SK-N-SH (cell line): ENCODE data around the gene SCNN1B. TPM values are rescaled to one million over a fixed set of nuclear protein-coding genes. Genes with fewer than 3 reads are reported as not detected.

ENCODE experiments used
- CTCF ChIA-PET: fragments of 300-600, 350-600 bp; formaldehyde crosslinking; extraction: SDS; loops from one replicate; lab custom pipeline; 2021; lab: Yijun Ruan, JAX
- POLR2A ChIA-PET: fragments of 350-600 bp; sonication (Branson Sonifier 250); formaldehyde crosslinking; extraction: SDS; loops from one replicate; lab custom pipeline; 2020; ENCODE audit warnings: antibody characterized with exemption, inconsistent platforms; lab: Yijun Ruan, JAX
- DNase-seq: peaks from one replicate; pipeline ENCODE4 v3.0.0; 2012
- H2AFZ ChIP-seq: fragments of 200-600 bp; sonication (generic); 2 replicates; pipeline ENCODE4 v1.8.1; 2016; ENCODE audit warnings: antibody characterized with exemption, mild to moderate bottlenecking, low read depth
- H3F3A ChIP-seq: fragments of 200-600 bp; sonication (generic); replicated peaks from 2 replicates; pipeline ENCODE3; 2016; ENCODE audit warnings: antibody characterized with exemption, mild to moderate bottlenecking; ENCODE audit not compliant: insufficient read depth
- H3K27ac ChIP-seq, 2 experiments: fragments of 200-500 bp in 1 of 2; fragments of 200-600 bp in 1 of 2; sonication (Bioruptor generic) in 1 of 2; sonication (generic), shearing (Covaris generic) in 1 of 2; 2 replicates each; pipeline versions ENCODE4 v1.5.1 to v1.6.1; 2014 to 2016; ENCODE audit warnings: low read depth in 2 of 2, inconsistent platforms in 1 of 2, low read length in 1 of 2, mild to moderate bottlenecking in 1 of 2, mixed read lengths in 1 of 2
- H3K27me3 ChIP-seq: fragments of 200-600 bp; sonication (generic), shearing (Covaris generic); 2 replicates; pipeline ENCODE4 v1.6.1; 2016; ENCODE audit warnings: mixed run types; ENCODE audit not compliant: insufficient read depth
- H3K36me3 ChIP-seq, 2 experiments: fragments of 200-500 bp in 1 of 2; fragments of 200-600 bp in 1 of 2; sonication (Bioruptor generic) in 1 of 2; sonication (generic) in 1 of 2; replicated peaks in 1 of 2; 2 replicates each; pipeline versions ENCODE3 to v1.5.1; 2014 to 2016; ENCODE audit warnings: low read length in 1 of 2, mild to moderate bottlenecking in 1 of 2; ENCODE audit not compliant: insufficient read depth in 2 of 2, control insufficient read depth in 1 of 2
- H3K4me1 ChIP-seq, 2 experiments: fragments of 200-500 bp in 1 of 2; fragments of 200-600 bp in 1 of 2; sonication (Bioruptor generic) in 1 of 2; sonication (generic), shearing (Covaris generic) in 1 of 2; 2 replicates each; pipeline versions ENCODE4 v1.5.1 to v1.6.1; 2014 to 2016; ENCODE audit warnings: low read depth in 1 of 2, low read length in 1 of 2, mixed run types in 1 of 2; ENCODE audit not compliant: insufficient read depth in 2 of 2, control insufficient read depth in 1 of 2
- H3K4me2 ChIP-seq: fragments of 200-600 bp; sonication (generic), shearing (Covaris generic); 2 replicates; pipeline ENCODE4 v1.6.1; 2017; ENCODE audit warnings: mixed run types
- H3K4me3 ChIP-seq, 2 experiments: fragments of 200-500 bp in 1 of 2; fragments of 200-600 bp in 1 of 2; sonication (Bioruptor generic) in 1 of 2; sonication (generic), shearing (Covaris generic) in 1 of 2; 2 replicates each; pipeline versions ENCODE4 v1.5.1 to v1.8.1; 2014 to 2016; ENCODE audit warnings: low read depth in 2 of 2, inconsistent platforms in 1 of 2, low read length in 1 of 2, mild to moderate bottlenecking in 1 of 2, mixed read lengths in 1 of 2, moderate library complexity in 1 of 2
- H3K79me2 ChIP-seq: fragments of 200-600 bp; sonication (generic); 2 replicates; pipeline ENCODE4 v1.8.1; 2017; ENCODE audit warnings: mild to moderate bottlenecking; ENCODE audit not compliant: insufficient read depth
- H3K9ac ChIP-seq: fragments of 200-600 bp; sonication (generic); 2 replicates; pipeline ENCODE4 v1.6.1; 2017; ENCODE audit warnings: mixed run types
- H3K9me2 ChIP-seq: fragments of 200-600 bp; sonication (generic); 2 replicates; pipeline ENCODE4 v1.6.1; 2017; ENCODE audit warnings: mixed run types
- H3K9me3 ChIP-seq: fragments of 200-600 bp; sonication (generic); 2 replicates; pipeline ENCODE4 v1.6.1; 2017; ENCODE audit warnings: mixed run types, mild to moderate bottlenecking, moderate library complexity
- H4K20me1 ChIP-seq: fragments of 200-600 bp; sonication (generic); 2 replicates; pipeline ENCODE4 v1.6.1; 2017; ENCODE audit warnings: mild to moderate bottlenecking, mixed run types; ENCODE audit not compliant: insufficient read depth
- ELF1 ChIP-seq: IDR thresholded peaks from 2 replicates; pipeline ENCODE4 v1.4.0; 2012
- FOXJ3 ChIP-seq: sonication (generic); formaldehyde crosslinking; IDR thresholded peaks from 2 replicates; pipeline ENCODE4 v1.5.1; 2020; ENCODE audit warnings: mild to moderate bottlenecking, missing genetic modification reagents
- GATA2 ChIP-seq: sonication (generic); formaldehyde crosslinking; IDR thresholded peaks from 2 replicates; pipeline ENCODE4 v1.5.0; 2020; ENCODE audit warnings: mild to moderate bottlenecking, missing genetic modification reagents
- MEF2A ChIP-seq: IDR thresholded peaks from 2 replicates; pipeline ENCODE4 v1.4.0; 2012; ENCODE audit warnings: low read depth, borderline replicate concordance
- MXI1 ChIP-seq: IDR thresholded peaks from 2 replicates; pipeline ENCODE4 v1.6.1; 2012; ENCODE audit warnings: mild to moderate bottlenecking, low read depth, low read length, improper control_type of control experiment
- NRF1 ChIP-seq: IDR thresholded peaks from 2 replicates; pipeline ENCODE4 v1.6.1; 2012; ENCODE audit warnings: low read depth, mild to moderate bottlenecking, low read length
- POLR2AphosphoS5 ChIP-seq: IDR thresholded peaks from 2 replicates; pipeline ENCODE4 v1.6.1; 2012; ENCODE audit warnings: low read depth, low read length
- RCOR1 ChIP-seq: fragments of 150-350 bp; IDR thresholded peaks from 2 replicates; pipeline ENCODE4 v1.6.1; 2017; ENCODE audit warnings: antibody characterized with exemption, low read length
- RXRA ChIP-seq: IDR thresholded peaks from 2 replicates; pipeline ENCODE4 v1.4.0; 2012; ENCODE audit warnings: low read depth, mild to moderate bottlenecking, borderline replicate concordance
- SMC3 ChIP-seq: IDR thresholded peaks from 2 replicates; pipeline ENCODE4 v1.6.1; 2012; ENCODE audit warnings: low read depth, low read length, improper control_type of control experiment
- TEAD4 ChIP-seq: IDR thresholded peaks from 2 replicates; pipeline ENCODE4 v1.4.0; 2012; ENCODE audit warnings: mild to moderate bottlenecking, borderline replicate concordance; ENCODE audit not compliant: insufficient read depth
- WGBS: methylation state at CpG from one replicate; pipeline ENCODE4 v1.1.6; 2017; ENCODE audit warnings: low lambda C conversion rate; 5-methylcytosine and 5-hydroxymethylcytosine counted together
- polyA plus RNA-seq, 3 experiments: library from polyadenylated mRNA; depleted of rRNA; stranded (reverse); fragments of >200 nt; gene quantifications; 2 replicates each; pipeline ENCODE4 v1.2.3, GENCODE V29; 2012
- TF ChIP-seq, protein P1 (sequence below): fragments of 150-350 bp; IDR thresholded peaks from 2 replicates; pipeline ENCODE4 v1.6.1; 2017; ENCODE audit warnings: antibody characterized with exemption, low read length, low read depth, borderline replicate concordance

The SCNN1B gene
- polyA plus RNA-seq, 1 of the 3 experiments (the other 2 are of a cell fraction) = not detected

DNA sequence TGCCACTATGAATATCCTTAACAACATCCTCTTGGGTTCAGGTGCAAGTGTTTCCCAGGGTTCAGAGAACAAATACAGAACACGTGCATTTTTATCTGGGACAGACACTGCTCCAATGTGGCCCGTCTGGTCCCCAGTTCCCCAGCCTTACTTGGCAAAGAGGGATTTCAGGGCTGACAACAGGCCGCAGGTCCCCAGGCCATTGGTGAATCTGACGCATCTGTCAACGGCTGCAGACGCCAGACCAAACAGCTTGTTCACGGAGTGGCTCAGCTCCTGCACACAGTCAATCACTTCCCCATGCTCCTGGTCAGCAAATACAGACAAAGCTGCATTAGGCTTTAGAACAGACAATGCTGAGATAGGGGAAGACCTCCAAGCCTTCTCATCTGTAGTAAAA, 114.7 kb downstream of the SCNN1B start:
- H3K9me3 ChIP-seq = no peaks in the 10 kb centered on the region
- peak; percentile 45 for DNase-seq
- no peaks in the 10 kb centered on the region for H3K9me2 ChIP-seq
- CTCF ChIA-PET = interaction anchor here (0.9 to 5.2 kb wide), 2 partner anchors 17 to 234 kb away, joined by 3 to 53 read pairs; partner anchors contain the start of gene SCNN1G
- TF ChIP-seq RXRA = no peak
- 0 out of 2 replicates have a peak, but pooled peaks have one; percentile 28 for TF ChIP-seq MXI1
- H3K27me3 ChIP-seq = no peaks in the 10 kb centered on the region
- WGBS = 81% methylated on average over 7 of the region's 7 CpGs
- no peak overlapping the region for H3K9ac ChIP-seq
- no peaks in the 10 kb centered on the region for H3F3A ChIP-seq
- POLR2A ChIA-PET = no interaction called here
- no peak overlapping the region for H3K4me3 ChIP-seq
- H3K79me2 ChIP-seq = no peaks in the 10 kb centered on the region; the same call in 1 of the 2 replicates
- H2AFZ ChIP-seq = no peak overlapping the region
- H3K4me2 ChIP-seq = no peak overlapping the region
- peaks cover 0 to 3% of the 10 kb centered on the region in 2 experiments; a peak in 1 of 4 replicates for H3K4me1 ChIP-seq
- peak overlapping the region in 1 of 2 experiments; percentile 50; a peak in 2 of 4 replicates for H3K27ac ChIP-seq
- H3K36me3 ChIP-seq = peaks cover 23 to 31% of the 10 kb centered on the region in 2 experiments
- H4K20me1 ChIP-seq = no peaks in the 10 kb centered on the region

DNA sequence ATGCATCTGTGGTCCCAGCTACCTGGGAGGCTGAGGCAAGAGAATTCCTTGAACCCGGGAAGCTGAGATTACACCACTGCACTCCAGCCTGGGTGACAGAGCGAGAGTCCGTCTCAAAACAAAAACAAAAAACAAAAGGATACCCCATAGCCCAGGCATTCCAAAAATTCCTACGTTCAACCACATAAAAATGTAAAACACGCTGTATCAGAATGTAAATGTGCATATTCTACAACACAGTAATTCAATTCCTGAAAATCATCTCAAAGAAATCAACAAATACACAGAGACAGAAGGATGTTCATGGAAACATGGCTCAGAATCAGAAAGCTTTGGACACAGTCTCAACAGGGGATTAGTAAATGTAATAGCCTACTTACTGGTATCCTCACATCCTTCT, 117.9 kb downstream of the SCNN1B start:
- ChIA-PET POLR2A (no interaction called here), CTCF (interaction anchor here (1.2 to 1.4 kb wide), 3 partner anchors 15 to 255 kb away, joined by 3 to 7 read pairs (median 6); no protein-coding TSS in a partner anchor)
- Histone ChIP-seq H3K9ac (no peak overlapping the region), H3K4me1 (peaks cover 3 to 10% of the 10 kb centered on the region in 2 experiments; a peak in 2 of 4 replicates), H3K27me3 (no peaks in the 10 kb centered on the region), H3K9me2 (no peaks in the 10 kb centered on the region), H3F3A (peaks cover 11% of the 10 kb centered on the region), H3K4me3 (no peak overlapping the region), H3K36me3 (peaks cover 13 to 16% of the 10 kb centered on the region in 2 experiments), H2AFZ (no peak overlapping the region), H3K27ac (no peak overlapping the region), H3K79me2 (no peaks in the 10 kb centered on the region; the same call in 1 of the 2 replicates), H3K9me3 (no peaks in the 10 kb centered on the region), H4K20me1 (no peaks in the 10 kb centered on the region)
- DNase-seq = no peak
- 92% methylated on average over 5 of the region's 5 CpGs for WGBS
- TF ChIP-seq MXI1 (no peak), GATA2 (CRISPR knock-in tag) (no peak), POLR2AphosphoS5 (no peak), SMC3 (no peak), ELF1 (no peak), FOXJ3 (CRISPR knock-in tag) (no peak), MEF2A (no peak), RCOR1 (no peak), TEAD4 (no peak), NRF1 (no peak)
- TF ChIP-seq, protein P1, sequence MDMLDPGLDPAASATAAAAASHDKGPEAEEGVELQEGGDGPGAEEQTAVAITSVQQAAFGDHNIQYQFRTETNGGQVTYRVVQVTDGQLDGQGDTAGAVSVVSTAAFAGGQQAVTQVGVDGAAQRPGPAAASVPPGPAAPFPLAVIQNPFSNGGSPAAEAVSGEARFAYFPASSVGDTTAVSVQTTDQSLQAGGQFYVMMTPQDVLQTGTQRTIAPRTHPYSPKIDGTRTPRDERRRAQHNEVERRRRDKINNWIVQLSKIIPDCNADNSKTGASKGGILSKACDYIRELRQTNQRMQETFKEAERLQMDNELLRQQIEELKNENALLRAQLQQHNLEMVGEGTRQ = no peak
- TF ChIP-seq, all 33 proteins: peak for 0
- no peak overlapping the region for H3K4me2 ChIP-seq
